GM06990 (cell line): ENCODE results near the gene TBC1D9B.

Experiments used
- DNase-seq: peaks from one replicate; pipeline ENCODE4 v3.0.0-alpha.2; 2011; ENCODE audit not compliant: insufficient read length; ENCODE audit errors: extremely low read depth
- H3K27me3 ChIP-seq: replicated peaks from 2 replicates; pipeline ENCODE4 v1.6.0; 2011; ENCODE audit warnings: low read length; ENCODE audit not compliant: control insufficient read depth, insufficient read depth
- H3K36me3 ChIP-seq: 2 replicates; pipeline ENCODE4 v1.5.1; 2011; ENCODE audit warnings: low read length; ENCODE audit not compliant: control insufficient read depth, insufficient read depth
- H3K4me3 ChIP-seq: replicated peaks from 2 replicates; pipeline ENCODE4 v1.5.1; 2011; ENCODE audit warnings: low read depth, mild to moderate bottlenecking, control low read depth, low read length
- CTCF ChIP-seq: IDR thresholded peaks from 2 replicates; pipeline ENCODE4 v1.5.1; 2011; ENCODE audit warnings: low read length, control low read depth, mild to moderate bottlenecking, inconsistent platforms; ENCODE audit not compliant: insufficient read depth, poor library complexity, severe bottlenecking

Gene TBC1D9B

GRCh38 chr5:179869641-179870402 is 37.9 kb downstream of the TBC1D9B start:
- Histone ChIP-seq H3K4me3 (no peak overlapping the region), H3K36me3 (peaks cover 44% of the 10 kb centered on the region), H3K27me3 (no peaks in the 10 kb centered on the region)
- no peak for TF ChIP-seq CTCF
- no peak for DNase-seq

GRCh38 chr5:179869101-179869500 is 38.6 kb downstream of the TBC1D9B start:
- TF ChIP-seq CTCF: no peak
- Histone ChIP-seq H3K4me3 (no peak overlapping the region), H3K36me3 (peaks cover 43% of the 10 kb centered on the region), H3K27me3 (no peaks in the 10 kb centered on the region)
- DNase-seq: no peak

- Histone ChIP-seq H3K36me3 (peaks cover 45% of the 10 kb centered on the region), H3K27me3 (no peaks in the 10 kb centered on the region), H3K4me3 (no peak overlapping the region)
- no peak for TF ChIP-seq CTCF
- no peak for DNase-seq
These were observed 39.2 kb downstream of the TBC1D9B start for GRCh38 chr5:179868541-179868940.

GRCh38 chr5:179867476-179867875 is 40.2 kb downstream of the TBC1D9B start:
- no peak for TF ChIP-seq CTCF
- Histone ChIP-seq H3K27me3 (no peaks in the 10 kb centered on the region), H3K4me3 (no peak overlapping the region), H3K36me3 (peaks cover 44% of the 10 kb centered on the region)
- DNase-seq: no peak

GRCh38 chr5:179867079-179867465 is 40.6 kb downstream of the TBC1D9B start:
- Histone ChIP-seq H3K36me3 (peaks cover 43% of the 10 kb centered on the region), H3K4me3 (no peak overlapping the region), H3K27me3 (no peaks in the 10 kb centered on the region)
- DNase-seq: no peak
- TF ChIP-seq CTCF: no peak
